B cell (primary cell): ENCODE data around the gene STXBP2. TPM values are rescaled to one million over a fixed set of nuclear protein-coding genes. Genes with fewer than 3 reads are reported as not detected.

Source experiments
- ATAC-seq: fragments of 200-7000 bp; cut with Tn5 transposase; one replicate; pipeline ENCODE4 v1.10.0; 2021; ENCODE audit warnings: low read depth, mild to moderate bottlenecking, moderate number of reproducible peaks, moderate library complexity
- CTCF ChIA-PET: fragments of 350-600 bp; sonication (Branson Sonifier 250); formaldehyde crosslinking; loops from one replicate; lab custom pipeline; 2021; ENCODE audit warnings: antibody characterized with exemption, inconsistent platforms; lab: Charles Lee
- POLR2A ChIA-PET: fragments of 350-600 bp; sonication (Branson Sonifier 250); formaldehyde crosslinking; loops from one replicate; lab custom pipeline; 2021; ENCODE audit warnings: antibody characterized with exemption; lab: Charles Lee
- DNase-seq: peaks from one replicate; pipeline ENCODE4 v3.0.0; 2013
- H2AFZ ChIP-seq: 2 replicates; pipeline ENCODE4 v1.6.1; 2012; ENCODE audit warnings: mild to moderate bottlenecking, low read depth, low read length; ENCODE audit not compliant: insufficient read depth, poor library complexity, severe bottlenecking
- H3K27ac ChIP-seq, 2 donors: 1 replicate in 1 of 2; 2 replicates in 1 of 2; pipeline ENCODE4 v1.5.1; 2012 to 2013; ENCODE audit warnings: low read length in 2 of 2, mild to moderate bottlenecking in 2 of 2, moderate library complexity in 1 of 2
- H3K27me3 ChIP-seq, 4 experiments: fragments of 200-600 bp in 1 of 4; sonication (generic) in 1 of 4; replicated peaks in 1 of 4; 1 replicate in 2 of 4; 2 replicates in 2 of 4; pipeline versions ENCODE4 v1.6.1 to v1.7.0; 2013 to 2016; ENCODE audit warnings: low read length in 3 of 4, mild to moderate bottlenecking in 2 of 4, mixed read lengths in 1 of 4, moderate library complexity in 1 of 4; ENCODE audit not compliant: insufficient read depth in 4 of 4, control insufficient read depth in 3 of 4; ENCODE audit errors: control extremely low read depth in 1 of 4
- H3K36me3 ChIP-seq, 2 experiments: replicated peaks in 1 of 2; 1 replicate in 1 of 2; 2 replicates in 1 of 2; pipeline versions ENCODE4 v1.6.1 to v1.7.1; 2013; ENCODE audit warnings: low read length in 1 of 2; ENCODE audit not compliant: insufficient read depth in 2 of 2, control insufficient read depth in 1 of 2; ENCODE audit errors: control extremely low read depth in 1 of 2, extremely low read depth in 1 of 2
- H3K4me1 ChIP-seq, 2 donors: fragments of 200-600 bp in 1 of 2; sonication (generic) in 1 of 2; 1 replicate in 1 of 2; 2 replicates in 1 of 2; pipeline versions ENCODE4 v1.5.1 to v1.6.1; 2013 to 2017; ENCODE audit warnings: low read length in 2 of 2; ENCODE audit not compliant: control insufficient read depth in 2 of 2, insufficient read depth in 2 of 2
- H3K4me2 ChIP-seq: replicated peaks from 2 replicates; pipeline ENCODE3; 2012; ENCODE audit warnings: mild to moderate bottlenecking, low read depth, low read length; ENCODE audit not compliant: poor library complexity, severe bottlenecking
- H3K4me3 ChIP-seq, 5 experiments: fragments of 200-600 bp in 1 of 5; sonication (generic) in 1 of 5; 1 replicate in 3 of 5; 2 replicates in 2 of 5; pipeline versions ENCODE4 v1.5.1 to v1.7.0; 2011 to 2016; ENCODE audit warnings: low read length in 4 of 5, mild to moderate bottlenecking in 4 of 5, low read depth in 2 of 5, control low read depth in 1 of 5, moderate library complexity in 1 of 5; ENCODE audit not compliant: insufficient read depth in 1 of 5; ENCODE audit errors: control extremely low read depth in 1 of 5, extremely low read depth in 1 of 5
- H3K79me2 ChIP-seq: fragments of 200-600 bp; sonication (generic); one replicate; pipeline ENCODE4 v1.6.0; 2016; ENCODE audit warnings: low read length; ENCODE audit not compliant: control insufficient read depth, insufficient read depth
- H3K9ac ChIP-seq: fragments of 200-600 bp; sonication (generic); 2 replicates; pipeline ENCODE4 v1.6.1; 2017; ENCODE audit warnings: mild to moderate bottlenecking, low read length, moderate library complexity
- H3K9me3 ChIP-seq, 3 donors: one replicate each; pipeline versions ENCODE4 v1.6.1 to v1.7.1; 2013; ENCODE audit warnings: low read length in 2 of 3; ENCODE audit not compliant: control insufficient read depth in 2 of 3, insufficient read depth in 1 of 3; ENCODE audit errors: control extremely low read depth in 1 of 3
- H4K20me1 ChIP-seq: 2 replicates; pipeline ENCODE4 v1.6.0; 2012; ENCODE audit warnings: mild to moderate bottlenecking, low read length; ENCODE audit not compliant: insufficient read depth, control insufficient read depth, poor library complexity, severe bottlenecking
- H3K27ac Mint-ChIP-seq: one replicate; pipeline ENCODE4 v1.8.0; 2021; ENCODE audit warnings: mixed read lengths
- H3K27me3 Mint-ChIP-seq: one replicate; pipeline ENCODE4 v1.8.0; 2021; ENCODE audit warnings: mixed read lengths
- H3K4me1 Mint-ChIP-seq: one replicate; pipeline ENCODE4 v1.8.0; 2021; ENCODE audit warnings: mixed read lengths
- H3K4me3 Mint-ChIP-seq: one replicate; pipeline ENCODE4 v1.8.0; 2021; ENCODE audit warnings: mixed read lengths
- H3K9me3 Mint-ChIP-seq: one replicate; pipeline ENCODE4 v1.8.0; 2022; ENCODE audit warnings: mixed read lengths; ENCODE audit not compliant: insufficient read depth
- EZH2 ChIP-seq: IDR thresholded peaks from 2 replicates; pipeline ENCODE4 v1.6.1; 2012; ENCODE audit warnings: borderline replicate concordance, low read depth, mild to moderate bottlenecking, moderate library complexity, low read length; ENCODE audit not compliant: insufficient read depth, poor library complexity, severe bottlenecking
- WGBS: methylation state at CpG from one replicate; pipeline ENCODE4 v1.1.5; 2013; ENCODE audit warnings: missing lambda C conversion rate; ENCODE audit not compliant: insufficient coverage; 5-methylcytosine and 5-hydroxymethylcytosine counted together
- intact Hi-C: fragments of 100-400 bp; cut with micrococcal nuclease; formaldehyde crosslinking; loops from one replicate; pipeline ENCODE4 v1.10.0; 2022
- polyA plus RNA-seq: library from polyadenylated mRNA; depleted of rRNA; stranded (reverse); fragments of >200 nt; gene quantifications from 2 replicates; pipeline ENCODE4 v1.2.3, GENCODE V29; 2012
- total RNA-seq, 2 donors: library from RNA; stranded (reverse); fragments of 120-200 nt in 1 of 2; gene quantifications; 1 replicate in 1 of 2; 2 replicates in 1 of 2; pipeline versions ENCODE4 v1.2.3 to v1.2.4, GENCODE V29; 2013 to 2022
- TF ChIP-seq, protein P1 (sequence below): fragments of 200-600 bp; IDR thresholded peaks from one replicate; pipeline ENCODE4 v1.8.0; 2022; ENCODE audit warnings: antibody characterized with exemption, mild to moderate bottlenecking

STXBP2 gene
- total and polyA plus RNA-seq, 2 donors (not counting 1 experiment from before 2014, with no cell fraction given): 222 to 226 TPM

GRCh38 chr19:7652061-7652641, 15.2 kb downstream of the STXBP2 start:
- WGBS: 7% methylated on average over 19 of the region's 28 CpGs
- Mint-ChIP-seq H3K4me1 (peaks cover 8% of the 10 kb centered on the region), H3K4me3 (peak overlapping the region; percentile 81), H3K9me3 (no peaks in the 10 kb centered on the region), H3K27ac (peak overlapping the region; percentile 70), H3K27me3 (no peaks in the 10 kb centered on the region)
- Histone ChIP-seq H3K79me2 (no peaks in the 10 kb centered on the region), H4K20me1 (no peaks in the 10 kb centered on the region), H3K4me1 (peaks cover 0 to 6% of the 10 kb centered on the region in 2 donors), H3K4me3 (peak overlapping the region; percentile 32 to 74 (median 49)), H2AFZ (peak overlapping the region; percentile 71), H3K9me3 (no peaks in the 10 kb centered on the region), H3K36me3 (peaks cover 0 to 2% of the 10 kb centered on the region in 2 experiments), H3K27me3 (no peaks in the 10 kb centered on the region), H3K4me2 (peak overlapping the region; percentile 82), H3K9ac (peak overlapping the region; percentile 66), H3K27ac (no peak overlapping the region)
- ChIA-PET CTCF (interaction anchor here (0.6 to 8.7 kb wide), 24 partner anchors 8 to 479 kb away, joined by 3 to 100 read pairs (median 4); partner anchors contain the start of genes PET100, SNAPC2, TRAPPC5 and XAB2), POLR2A (interaction anchor here (0.7 to 1.0 kb wide), 2 partner anchors 29 to 263 kb away, joined by 3 to 4 read pairs; partner anchors contain the start of gene TRAPPC5)
- TF ChIP-seq, protein P1, sequence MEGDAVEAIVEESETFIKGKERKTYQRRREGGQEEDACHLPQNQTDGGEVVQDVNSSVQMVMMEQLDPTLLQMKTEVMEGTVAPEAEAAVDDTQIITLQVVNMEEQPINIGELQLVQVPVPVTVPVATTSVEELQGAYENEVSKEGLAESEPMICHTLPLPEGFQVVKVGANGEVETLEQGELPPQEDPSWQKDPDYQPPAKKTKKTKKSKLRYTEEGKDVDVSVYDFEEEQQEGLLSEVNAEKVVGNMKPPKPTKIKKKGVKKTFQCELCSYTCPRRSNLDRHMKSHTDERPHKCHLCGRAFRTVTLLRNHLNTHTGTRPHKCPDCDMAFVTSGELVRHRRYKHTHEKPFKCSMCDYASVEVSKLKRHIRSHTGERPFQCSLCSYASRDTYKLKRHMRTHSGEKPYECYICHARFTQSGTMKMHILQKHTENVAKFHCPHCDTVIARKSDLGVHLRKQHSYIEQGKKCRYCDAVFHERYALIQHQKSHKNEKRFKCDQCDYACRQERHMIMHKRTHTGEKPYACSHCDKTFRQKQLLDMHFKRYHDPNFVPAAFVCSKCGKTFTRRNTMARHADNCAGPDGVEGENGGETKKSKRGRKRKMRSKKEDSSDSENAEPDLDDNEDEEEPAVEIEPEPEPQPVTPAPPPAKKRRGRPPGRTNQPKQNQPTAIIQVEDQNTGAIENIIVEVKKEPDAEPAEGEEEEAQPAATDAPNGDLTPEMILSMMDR: peak; percentile 98
- TF ChIP-seq EZH2: no peak
- DNase-seq (peak; percentile 87), ATAC-seq (peak; percentile 90)
- intact Hi-C loops: loop anchor here (1.0 kb wide), 2 partner anchors 27 to 147 kb away; no protein-coding TSS in a partner anchor

- ATAC-seq: no peak
- TF ChIP-seq EZH2: no peak
- TF ChIP-seq, protein P1: no peak
- no peak for DNase-seq
- no peaks in the 10 kb centered on the region for H3K79me2 ChIP-seq
- intact Hi-C loops: no loop called here
- no peak overlapping the region for H2AFZ ChIP-seq
- Mint-ChIP-seq H3K4me1 (peaks cover 17% of the 10 kb centered on the region), H3K4me3 (no peak overlapping the region), H3K27me3 (no peaks in the 10 kb centered on the region), H3K27ac (no peak overlapping the region), H3K9me3 (no peaks in the 10 kb centered on the region)
- no peak overlapping the region for H3K4me2 ChIP-seq
- H3K36me3 ChIP-seq: no peaks in the 10 kb centered on the region
- H3K27me3 ChIP-seq: no peaks in the 10 kb centered on the region
- H3K9me3 ChIP-seq: no peaks in the 10 kb centered on the region
- H3K4me3 ChIP-seq: no peak overlapping the region
- H3K4me1 ChIP-seq: peaks cover 9 to 23% of the 10 kb centered on the region in 2 donors
- POLR2A ChIA-PET: no interaction called here
- WGBS: 93% methylated on average over 5 of the region's 8 CpGs
- CTCF ChIA-PET: interaction anchor here (1.2 to 8.7 kb wide), 4 partner anchors 17 to 146 kb away, joined by 3 to 100 read pairs (median 5); partner anchors contain the start of gene MCEMP1
- no peak overlapping the region for H3K27ac ChIP-seq
- no peak overlapping the region for H3K9ac ChIP-seq
- no peaks in the 10 kb centered on the region for H4K20me1 ChIP-seq
Observed at GRCh38 chr19:7654401-7654800, 17.5 kb downstream of the STXBP2 start.
